ENCODE measurements around the gene TMEM50B.
"Not testable (repeated sequence)": the region's sequence is repeated elsewhere in the genome, so short reads cannot be mapped to it uniquely, and the experiment has no call there.

TMEM50B gene

DNA sequence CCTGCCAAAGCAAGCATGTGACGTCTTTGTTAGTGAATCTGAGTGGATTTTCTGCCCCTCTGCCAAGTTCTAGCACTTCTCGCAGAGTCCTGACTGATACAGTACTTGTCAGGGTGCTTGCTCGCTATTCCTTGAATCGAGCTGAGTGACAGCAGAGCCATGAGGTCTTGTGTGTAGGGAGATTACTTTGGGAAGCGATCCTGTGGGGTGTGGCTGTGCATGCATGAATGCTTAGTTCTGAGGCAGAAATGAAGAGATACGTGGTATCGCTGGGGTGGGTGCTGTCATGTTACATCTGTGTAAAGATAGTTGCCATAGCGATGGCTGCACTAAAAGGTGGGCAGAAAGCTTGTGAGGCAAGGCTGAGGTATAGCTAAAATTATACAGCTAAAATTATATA is 31.1 kb upstream of the TMEM50B start:
- Histone ChIP-seq H3K27me3 (ENCODE audit: insufficient read depth, low read length, poor library complexity) (no peaks in the 10 kb centered on the region), H3K36me3 (ENCODE audit: insufficient read depth, low read length) (peaks cover 88% of the 10 kb centered on the region), H3K4me1 (ENCODE audit: insufficient read depth, low read length) (no peaks in the 10 kb centered on the region), H4K20me1 (ENCODE audit: insufficient read depth, low read length) (no peaks in the 10 kb centered on the region), H3K9ac (ENCODE audit: low read depth, low read length) (no peak overlapping the region), H2AFZ (ENCODE audit: low read depth, low read length) (no peak overlapping the region), H3K79me2 (ENCODE audit: insufficient read depth, low read length) (no peaks in the 10 kb centered on the region), H3K9me3 (ENCODE audit: insufficient read depth, low read length, severe bottlenecking) (no peaks in the 10 kb centered on the region), H3K4me3 (ENCODE audit: low read depth in 1 of 2, low read length in 2 of 2) (no peak overlapping the region), H3K4me2 (ENCODE audit: insufficient read depth, low read length) (no peak overlapping the region), H3K27ac (ENCODE audit: low read length) (no peak overlapping the region)
- no peak for TF ChIP-seq EZH2 (IDR thresholded peaks at IDR 0.05; ENCODE audit: borderline replicate concordance, low read depth, low read length, severe bottlenecking)
- DNase-seq (no peak), ATAC-seq (ENCODE audit: insufficient read depth, low read depth) (no peak)

DNA sequence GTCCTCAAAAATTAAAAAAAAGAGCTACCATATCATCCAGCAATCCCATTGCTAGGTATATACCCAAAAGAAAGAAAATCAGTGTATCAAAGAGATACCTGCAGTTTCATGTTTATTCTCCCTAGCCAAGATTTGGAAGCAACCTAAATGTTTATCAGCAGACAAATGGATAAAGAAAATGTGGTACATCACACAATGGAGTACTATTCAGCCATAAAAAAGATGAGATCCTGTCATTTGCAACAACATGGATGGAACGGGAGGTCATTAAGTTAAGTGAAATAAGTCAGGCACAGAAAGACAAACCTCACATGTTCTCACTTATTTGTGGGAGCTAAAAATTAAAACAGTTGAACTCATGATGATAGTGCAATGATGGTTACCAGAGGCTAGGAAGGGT is 27.2 kb upstream of the TMEM50B start:
- H3K36me3 ChIP-seq (ENCODE audit: insufficient read depth, low read length) = peaks cover 78% of the 10 kb centered on the region
- H3K9ac ChIP-seq (ENCODE audit: low read depth, low read length); H3K27ac ChIP-seq (ENCODE audit: low read length); H3K4me2 ChIP-seq (ENCODE audit: insufficient read depth, low read length); H4K20me1 ChIP-seq (ENCODE audit: insufficient read depth, low read length); ATAC-seq (ENCODE audit: insufficient read depth, low read depth); H3K9me3 ChIP-seq (ENCODE audit: insufficient read depth, low read length, severe bottlenecking); H3K27me3 ChIP-seq (ENCODE audit: insufficient read depth, low read length, poor library complexity); H2AFZ ChIP-seq (ENCODE audit: low read depth, low read length); DNase-seq; H3K4me1 ChIP-seq (ENCODE audit: insufficient read depth, low read length); H3K79me2 ChIP-seq (ENCODE audit: insufficient read depth, low read length); H3K4me3 ChIP-seq (ENCODE audit: low read depth in 1 of 2, low read length in 2 of 2): not testable (repeated sequence)

DNA sequence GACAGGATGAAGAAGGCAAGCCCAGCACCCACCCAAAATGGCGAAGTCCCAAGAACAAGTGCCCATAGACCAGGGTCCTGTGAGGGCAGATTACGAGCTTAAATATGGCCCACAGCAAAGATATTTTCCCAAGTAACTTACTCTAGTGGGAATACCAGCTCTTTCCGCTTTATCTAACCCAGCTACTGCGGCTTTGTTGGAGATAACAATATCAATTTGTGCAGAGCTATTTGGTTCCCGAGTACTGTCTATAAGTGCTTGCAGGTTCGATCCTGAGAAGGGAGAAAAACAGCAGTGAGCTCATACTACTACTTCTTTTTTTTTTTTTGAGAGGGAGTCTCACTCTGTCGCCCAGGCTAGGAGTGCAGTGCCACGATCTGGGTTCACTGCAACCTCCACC is 26.1 kb upstream of the TMEM50B start:
- H3K36me3 ChIP-seq (ENCODE audit: insufficient read depth, low read length) = peaks cover 66% of the 10 kb centered on the region

DNA sequence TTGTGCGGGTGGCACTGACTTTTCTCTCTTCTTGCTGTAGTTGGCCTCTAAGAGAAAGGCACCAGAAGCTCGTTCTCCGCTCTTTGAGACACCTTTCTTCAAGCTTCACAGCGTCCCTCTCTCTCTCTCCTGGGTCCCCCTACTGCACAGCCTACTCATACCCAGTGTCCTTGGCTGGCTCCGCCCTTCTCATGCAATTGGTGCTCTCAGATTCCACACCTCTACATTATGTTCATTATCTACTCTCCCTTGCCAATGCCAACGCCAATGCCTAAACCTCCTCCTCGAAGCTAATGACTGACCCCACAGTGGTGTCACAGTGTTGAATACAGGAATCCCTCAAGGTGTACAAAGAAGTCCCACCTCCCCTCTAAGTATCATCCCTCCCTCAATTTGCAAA is 16.6 kb upstream of the TMEM50B start:
- H3K4me2 ChIP-seq (ENCODE audit: insufficient read depth, low read length) = no peak overlapping the region
- no peak for TF ChIP-seq EZH2 (IDR thresholded peaks at IDR 0.05; ENCODE audit: borderline replicate concordance, low read depth, low read length, severe bottlenecking)
- TF ChIP-seq, protein P1, sequence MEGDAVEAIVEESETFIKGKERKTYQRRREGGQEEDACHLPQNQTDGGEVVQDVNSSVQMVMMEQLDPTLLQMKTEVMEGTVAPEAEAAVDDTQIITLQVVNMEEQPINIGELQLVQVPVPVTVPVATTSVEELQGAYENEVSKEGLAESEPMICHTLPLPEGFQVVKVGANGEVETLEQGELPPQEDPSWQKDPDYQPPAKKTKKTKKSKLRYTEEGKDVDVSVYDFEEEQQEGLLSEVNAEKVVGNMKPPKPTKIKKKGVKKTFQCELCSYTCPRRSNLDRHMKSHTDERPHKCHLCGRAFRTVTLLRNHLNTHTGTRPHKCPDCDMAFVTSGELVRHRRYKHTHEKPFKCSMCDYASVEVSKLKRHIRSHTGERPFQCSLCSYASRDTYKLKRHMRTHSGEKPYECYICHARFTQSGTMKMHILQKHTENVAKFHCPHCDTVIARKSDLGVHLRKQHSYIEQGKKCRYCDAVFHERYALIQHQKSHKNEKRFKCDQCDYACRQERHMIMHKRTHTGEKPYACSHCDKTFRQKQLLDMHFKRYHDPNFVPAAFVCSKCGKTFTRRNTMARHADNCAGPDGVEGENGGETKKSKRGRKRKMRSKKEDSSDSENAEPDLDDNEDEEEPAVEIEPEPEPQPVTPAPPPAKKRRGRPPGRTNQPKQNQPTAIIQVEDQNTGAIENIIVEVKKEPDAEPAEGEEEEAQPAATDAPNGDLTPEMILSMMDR (IDR thresholded peaks at IDR 0.05; ENCODE audit: borderline replicate concordance, extremely low read depth, low read length, poor library complexity, severe bottlenecking) = no peak
- H4K20me1 ChIP-seq (ENCODE audit: insufficient read depth, low read length) = no peaks in the 10 kb centered on the region
- no peaks in the 10 kb centered on the region for H3K79me2 ChIP-seq (ENCODE audit: insufficient read depth, low read length)
- H3K27ac ChIP-seq (ENCODE audit: low read length) = no peak overlapping the region
- H3K4me1 ChIP-seq (ENCODE audit: insufficient read depth, low read length) = peaks cover 9% of the 10 kb centered on the region; the same call in 1 of the 2 replicates
- no peak overlapping the region for H3K4me3 ChIP-seq (ENCODE audit: low read depth in 1 of 2, low read length in 2 of 2)
- no peak for DNase-seq
- no peaks in the 10 kb centered on the region for H3K9me3 ChIP-seq (ENCODE audit: insufficient read depth, low read length, severe bottlenecking)
- no peak for ATAC-seq (ENCODE audit: insufficient read depth, low read depth)
- no peak overlapping the region for H3K9ac ChIP-seq (ENCODE audit: low read depth, low read length)
- H3K27me3 ChIP-seq (ENCODE audit: insufficient read depth, low read length, poor library complexity) = no peaks in the 10 kb centered on the region
- H2AFZ ChIP-seq (ENCODE audit: low read depth, low read length) = no peak overlapping the region
- H3K36me3 ChIP-seq (ENCODE audit: insufficient read depth, low read length) = no peaks in the 10 kb centered on the region

More for the DNA sequence above, 26.1 kb upstream of the TMEM50B start:
- Histone ChIP-seq H3K4me2 (ENCODE audit: insufficient read depth, low read length) (no peak overlapping the region), H4K20me1 (ENCODE audit: insufficient read depth, low read length) (no peaks in the 10 kb centered on the region), H2AFZ (ENCODE audit: low read depth, low read length) (no peak overlapping the region), H3K9me3 (ENCODE audit: insufficient read depth, low read length, severe bottlenecking) (no peaks in the 10 kb centered on the region), H3K27ac (ENCODE audit: low read length) (no peak overlapping the region), H3K9ac (ENCODE audit: low read depth, low read length) (no peak overlapping the region), H3K79me2 (ENCODE audit: insufficient read depth, low read length) (no peaks in the 10 kb centered on the region), H3K4me3 (ENCODE audit: low read depth in 1 of 2, low read length in 2 of 2) (no peak overlapping the region), H3K27me3 (ENCODE audit: insufficient read depth, low read length, poor library complexity) (no peaks in the 10 kb centered on the region), H3K4me1 (ENCODE audit: insufficient read depth, low read length) (no peaks in the 10 kb centered on the region)
- TF ChIP-seq EZH2 (IDR thresholded peaks at IDR 0.05; ENCODE audit: borderline replicate concordance, low read depth, low read length, severe bottlenecking) = no peak
- TF ChIP-seq, protein P1 (IDR thresholded peaks at IDR 0.05; ENCODE audit: borderline replicate concordance, extremely low read depth, low read length, poor library complexity, severe bottlenecking) = no peak
- DNase-seq (no peak), ATAC-seq (ENCODE audit: insufficient read depth, low read depth) (no peak)
